Adrenal gland (tissue), 5 donors: ENCODE data around the gene TMEM243.

Experiments used
- CTCF ChIP-seq, 6 experiments: fragments of 450-650 bp in 4 of 6; fragments of 200-600 bp in 2 of 6; sonication (generic) in 1 of 6; IDR thresholded peaks; 1 replicate in 5 of 6; 2 replicates in 1 of 6; pipeline versions ENCODE4 v1.5.1 to v1.8.0; 2016 to 2021; ENCODE audit warnings: antibody characterized with exemption in 6 of 6, mild to moderate bottlenecking in 2 of 6, moderate library complexity in 1 of 6
- POLR2A ChIP-seq, 2 donors: fragments of 450-650 bp; IDR thresholded peaks; one replicate each; pipeline ENCODE4 v1.6.1; 2017; ENCODE audit warnings: antibody characterized with exemption in 2 of 2, mild to moderate bottlenecking in 2 of 2, moderate library complexity in 1 of 2
- donor health status: DM: no; HTN: no; CAD: no.

- TF ChIP-seq CTCF (IDR thresholded peaks at IDR 0.05), result no peak
- TF ChIP-seq POLR2A (IDR thresholded peaks at IDR 0.05), result no peak
Observed at GRCh38 chr7:87210506-87210905, 9.0 kb downstream of the TMEM243 start.
